GM12874 (cell line): ENCODE measurements around the gene SCUBE3.

ENCODE experiments used
- TF ChIP-seq, protein P1 (sequence below): IDR thresholded peaks from 2 replicates; pipeline ENCODE4 v1.5.1; 2011; ENCODE audit warnings: low read depth, mild to moderate bottlenecking, control low read depth, low read length, moderate library complexity; ENCODE audit not compliant: insufficient read depth

Gene SCUBE3

GRCh38 chr6:35267446-35267845, 53.7 kb downstream of the SCUBE3 start:
- TF ChIP-seq, protein P1, sequence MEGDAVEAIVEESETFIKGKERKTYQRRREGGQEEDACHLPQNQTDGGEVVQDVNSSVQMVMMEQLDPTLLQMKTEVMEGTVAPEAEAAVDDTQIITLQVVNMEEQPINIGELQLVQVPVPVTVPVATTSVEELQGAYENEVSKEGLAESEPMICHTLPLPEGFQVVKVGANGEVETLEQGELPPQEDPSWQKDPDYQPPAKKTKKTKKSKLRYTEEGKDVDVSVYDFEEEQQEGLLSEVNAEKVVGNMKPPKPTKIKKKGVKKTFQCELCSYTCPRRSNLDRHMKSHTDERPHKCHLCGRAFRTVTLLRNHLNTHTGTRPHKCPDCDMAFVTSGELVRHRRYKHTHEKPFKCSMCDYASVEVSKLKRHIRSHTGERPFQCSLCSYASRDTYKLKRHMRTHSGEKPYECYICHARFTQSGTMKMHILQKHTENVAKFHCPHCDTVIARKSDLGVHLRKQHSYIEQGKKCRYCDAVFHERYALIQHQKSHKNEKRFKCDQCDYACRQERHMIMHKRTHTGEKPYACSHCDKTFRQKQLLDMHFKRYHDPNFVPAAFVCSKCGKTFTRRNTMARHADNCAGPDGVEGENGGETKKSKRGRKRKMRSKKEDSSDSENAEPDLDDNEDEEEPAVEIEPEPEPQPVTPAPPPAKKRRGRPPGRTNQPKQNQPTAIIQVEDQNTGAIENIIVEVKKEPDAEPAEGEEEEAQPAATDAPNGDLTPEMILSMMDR, result no peak

GRCh38 chr6:35267897-35268296, 54.1 kb downstream of the SCUBE3 start:
- TF ChIP-seq, protein P1, result no peak

DNA sequence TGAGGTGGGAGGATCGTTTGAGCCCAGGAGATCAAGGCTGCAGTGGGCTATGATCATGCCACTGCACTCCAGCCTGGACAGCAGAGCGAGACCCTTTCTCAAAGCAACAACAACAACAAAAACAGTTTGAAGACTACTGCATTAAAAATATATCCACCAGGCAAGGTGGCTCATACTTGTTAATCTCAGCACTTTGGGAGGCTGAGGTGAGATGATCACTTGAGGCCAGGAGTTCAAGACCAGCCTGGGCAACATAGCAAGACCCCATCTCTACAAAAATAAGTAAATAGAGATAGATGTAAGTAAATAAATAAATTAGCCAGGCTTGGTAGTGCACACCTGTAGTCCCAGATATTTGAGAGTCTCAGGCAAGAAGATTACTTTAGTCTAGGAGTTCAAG, 58.2 kb downstream of the SCUBE3 start:
- TF ChIP-seq, protein P1, result no peak

- TF ChIP-seq, protein P1, result no peak
Measured at GRCh38 chr6:35273822-35274559, 60.2 kb downstream of the SCUBE3 start.

GRCh38 chr6:35275744-35276260, 62.0 kb downstream of the SCUBE3 start:
- TF ChIP-seq, protein P1, result no peak

GRCh38 chr6:35278708-35279107, 65.0 kb downstream of the SCUBE3 start:
- TF ChIP-seq, protein P1, result no peak

DNA sequence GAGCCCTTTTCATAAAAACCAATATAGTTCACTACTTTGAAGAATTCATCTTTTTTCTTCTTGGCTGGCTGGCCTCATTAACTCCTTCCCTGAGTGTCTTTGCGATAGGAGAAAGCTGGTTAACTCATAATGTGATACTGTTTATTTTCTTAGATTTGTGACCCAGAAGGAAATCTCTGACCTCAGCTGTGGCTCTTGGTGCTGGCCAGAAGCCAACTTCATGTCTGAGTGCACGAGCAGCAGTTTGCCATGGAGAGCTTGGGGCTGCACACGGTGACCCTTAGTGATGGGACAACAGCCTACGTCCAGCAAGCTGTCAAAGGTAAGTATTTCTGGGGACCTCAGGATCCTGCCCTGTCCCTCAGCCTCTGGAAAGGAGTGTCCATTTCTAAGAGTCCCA, 67.1 kb downstream of the SCUBE3 start:
- TF ChIP-seq, protein P1, result no peak
